ENCODE results near the gene FAM78B. TPM values are rescaled to one million over a fixed set of nuclear protein-coding genes. Genes with fewer than 3 reads are reported as not detected.

The FAM78B gene
- total RNA-seq, 2 donors from 2014 or later: 2.3 to 4.2 TPM

- WGBS, 2 experiments (ENCODE audit: insufficient coverage in 1 of 2, insufficient read length in 1 of 2): 86 to 87% methylated on average over 11 of the region's 11 CpGs
- Mint-ChIP-seq H3K9me3 (no peaks in the 10 kb centered on the region), H3K4me3 (no peak overlapping the region), H3K36me3 (ENCODE audit: low read depth) (no peaks in the 10 kb centered on the region), H3K4me1 (peaks cover 12% of the 10 kb centered on the region), H3K27me3 (ENCODE audit: insufficient read depth) (no peaks in the 10 kb centered on the region), H3K27ac (no peak overlapping the region)
- Histone ChIP-seq H3K9ac (ENCODE audit: extremely low read depth, low read length, poor library complexity, severe bottlenecking) (no peak overlapping the region), H3K9me3 (ENCODE audit: control insufficient read depth, low read length) (no peaks in the 10 kb centered on the region), H3K4me1 (ENCODE audit: control insufficient read depth, insufficient read depth, low read length) (peaks cover 5% of the 10 kb centered on the region), H3K27me3 (ENCODE audit: control insufficient read depth, insufficient read depth, low read length, poor library complexity, severe bottlenecking) (no peaks in the 10 kb centered on the region), H3K36me3 (ENCODE audit: control insufficient read depth, insufficient read depth, low read length) (no peaks in the 10 kb centered on the region), H3K27ac (ENCODE audit: low read depth, low read length) (no peak overlapping the region), H3K4me3 (ENCODE audit: low read length) (no peak overlapping the region)
- TF ChIP-seq, protein P1, sequence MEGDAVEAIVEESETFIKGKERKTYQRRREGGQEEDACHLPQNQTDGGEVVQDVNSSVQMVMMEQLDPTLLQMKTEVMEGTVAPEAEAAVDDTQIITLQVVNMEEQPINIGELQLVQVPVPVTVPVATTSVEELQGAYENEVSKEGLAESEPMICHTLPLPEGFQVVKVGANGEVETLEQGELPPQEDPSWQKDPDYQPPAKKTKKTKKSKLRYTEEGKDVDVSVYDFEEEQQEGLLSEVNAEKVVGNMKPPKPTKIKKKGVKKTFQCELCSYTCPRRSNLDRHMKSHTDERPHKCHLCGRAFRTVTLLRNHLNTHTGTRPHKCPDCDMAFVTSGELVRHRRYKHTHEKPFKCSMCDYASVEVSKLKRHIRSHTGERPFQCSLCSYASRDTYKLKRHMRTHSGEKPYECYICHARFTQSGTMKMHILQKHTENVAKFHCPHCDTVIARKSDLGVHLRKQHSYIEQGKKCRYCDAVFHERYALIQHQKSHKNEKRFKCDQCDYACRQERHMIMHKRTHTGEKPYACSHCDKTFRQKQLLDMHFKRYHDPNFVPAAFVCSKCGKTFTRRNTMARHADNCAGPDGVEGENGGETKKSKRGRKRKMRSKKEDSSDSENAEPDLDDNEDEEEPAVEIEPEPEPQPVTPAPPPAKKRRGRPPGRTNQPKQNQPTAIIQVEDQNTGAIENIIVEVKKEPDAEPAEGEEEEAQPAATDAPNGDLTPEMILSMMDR (conservative IDR thresholded peaks at IDR 0.05): no peak
- no peak for DNase-seq
Measured at GRCh38 chr1:166119471-166119965, 47.3 kb downstream of the FAM78B start.

- H3K4me3 Mint-ChIP-seq: no peak overlapping the region
- no peaks in the 10 kb centered on the region for H3K4me1 ChIP-seq (ENCODE audit: control insufficient read depth, insufficient read depth, low read length)
- no peaks in the 10 kb centered on the region for H3K27me3 Mint-ChIP-seq (ENCODE audit: insufficient read depth)
- no peaks in the 10 kb centered on the region for H3K27me3 ChIP-seq (ENCODE audit: control insufficient read depth, insufficient read depth, low read length, poor library complexity, severe bottlenecking)
- no peaks in the 10 kb centered on the region for H3K36me3 Mint-ChIP-seq (ENCODE audit: low read depth)
- H3K4me3 ChIP-seq (ENCODE audit: low read length): no peak overlapping the region
- no peak overlapping the region for H3K9ac ChIP-seq (ENCODE audit: extremely low read depth, low read length, poor library complexity, severe bottlenecking)
- no peaks in the 10 kb centered on the region for H3K9me3 Mint-ChIP-seq
- WGBS, 2 experiments (ENCODE audit: insufficient coverage in 1 of 2, insufficient read length in 1 of 2): 95 to 100% methylated on average over 2 to 5 of the region's 5 CpGs
- H3K4me1 Mint-ChIP-seq: peaks cover 5% of the 10 kb centered on the region
- TF ChIP-seq, protein P1 (conservative IDR thresholded peaks at IDR 0.05): no peak
- DNase-seq: no peak
- H3K27ac Mint-ChIP-seq: no peak overlapping the region
- no peaks in the 10 kb centered on the region for H3K9me3 ChIP-seq (ENCODE audit: control insufficient read depth, low read length)
- H3K36me3 ChIP-seq (ENCODE audit: control insufficient read depth, insufficient read depth, low read length): peaks cover 3% of the 10 kb centered on the region
- no peak overlapping the region for H3K27ac ChIP-seq (ENCODE audit: low read depth, low read length)
Measured at GRCh38 chr1:166117776-166118175, 49.0 kb downstream of the FAM78B start.

DNA sequence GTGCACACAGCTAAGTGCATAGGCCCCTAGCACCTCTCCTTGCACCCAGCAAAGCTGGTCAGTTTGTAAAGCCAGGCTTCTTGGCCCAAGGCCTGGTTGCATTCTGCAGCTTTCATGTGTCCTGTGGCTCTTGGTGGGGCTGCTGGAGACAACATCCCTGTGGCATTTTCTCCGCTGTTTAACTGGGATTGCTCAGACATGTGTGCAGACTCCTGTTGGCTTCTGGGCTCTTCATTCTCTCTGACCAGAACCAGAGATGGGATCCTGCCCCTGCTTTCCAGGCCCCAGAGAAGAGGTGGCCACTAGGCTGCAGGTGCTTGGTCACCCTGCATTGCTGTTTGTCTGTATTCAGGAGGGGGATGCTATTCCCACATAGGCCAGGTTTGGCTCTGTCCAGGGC lies 50.8 kb downstream of the FAM78B start:
- no peaks in the 10 kb centered on the region for H3K4me1 ChIP-seq (ENCODE audit: control insufficient read depth, insufficient read depth, low read length)
- H3K36me3 Mint-ChIP-seq (ENCODE audit: low read depth): no peaks in the 10 kb centered on the region
- no peak overlapping the region for H3K4me3 ChIP-seq (ENCODE audit: low read length)
- H3K9me3 ChIP-seq (ENCODE audit: control insufficient read depth, low read length): no peaks in the 10 kb centered on the region
- H3K9ac ChIP-seq (ENCODE audit: extremely low read depth, low read length, poor library complexity, severe bottlenecking): no peak overlapping the region
- no peaks in the 10 kb centered on the region for H3K27me3 Mint-ChIP-seq (ENCODE audit: insufficient read depth)
- no peak overlapping the region for H3K27ac ChIP-seq (ENCODE audit: low read depth, low read length)
- WGBS, 2 experiments (ENCODE audit: insufficient coverage in 1 of 2, insufficient read length in 1 of 2): 87 to 90% methylated on average over 1 of the region's 1 CpG
- no peak for DNase-seq
- H3K4me1 Mint-ChIP-seq: no peaks in the 10 kb centered on the region
- no peak overlapping the region for H3K4me3 Mint-ChIP-seq
- H3K36me3 ChIP-seq (ENCODE audit: control insufficient read depth, insufficient read depth, low read length): peaks cover 3% of the 10 kb centered on the region
- H3K27ac Mint-ChIP-seq: no peak overlapping the region
- TF ChIP-seq, protein P1 (conservative IDR thresholded peaks at IDR 0.05): no peak
- no peaks in the 10 kb centered on the region for H3K9me3 Mint-ChIP-seq
- H3K27me3 ChIP-seq (ENCODE audit: control insufficient read depth, insufficient read depth, low read length, poor library complexity, severe bottlenecking): no peaks in the 10 kb centered on the region
